Uterus (tissue), 4 donors: ENCODE results near the gene POMT2. TPM values are rescaled to one million over a fixed set of nuclear protein-coding genes. Genes with fewer than 3 reads are reported as not detected.
"Not testable (repeated sequence)": the region's sequence is repeated elsewhere in the genome, so short reads cannot be mapped to it uniquely, and the experiment has no call there.

Source experiments
- DNase-seq, 2 donors: peaks; one replicate each; pipeline ENCODE4 v3.0.0-alpha.2; 2019 to 2020
- H3K27ac ChIP-seq, 2 donors: fragments of 200-600 bp; sonication (generic); 1 replicate in 1 of 2; 2 replicates in 1 of 2; pipeline ENCODE4 v1.5.1; 2016 to 2018
- H3K27me3 ChIP-seq, 2 donors: fragments of 200-600 bp; sonication (generic); one replicate each; pipeline ENCODE4 v1.5.1; 2018 to 2019; ENCODE audit warnings: control low read depth in 1 of 2
- H3K36me3 ChIP-seq, 2 donors: fragments of 200-600 bp; sonication (generic); one replicate each; pipeline ENCODE4 v1.5.1; 2019; ENCODE audit warnings: control low read depth in 1 of 2
- H3K4me1 ChIP-seq, 2 donors: fragments of 200-600 bp; sonication (generic); one replicate each; pipeline ENCODE4 v1.5.1; 2018 to 2019; ENCODE audit warnings: control low read depth in 1 of 2
- H3K4me3 ChIP-seq, 2 donors: fragments of 200-600 bp; sonication (generic); 1 replicate in 1 of 2; 2 replicates in 1 of 2; pipeline ENCODE4 v1.5.1; 2018 to 2019; ENCODE audit warnings: mild to moderate bottlenecking in 1 of 2
- H3K9me3 ChIP-seq, 2 donors: fragments of 200-600 bp; sonication (generic); one replicate each; pipeline ENCODE4 v1.5.1; 2019; ENCODE audit warnings: control low read depth in 1 of 2
- POLR2A ChIP-seq, 2 donors: fragments of 450-650 bp; IDR thresholded peaks; one replicate each; pipeline ENCODE4 v1.6.1; 2016; ENCODE audit warnings: antibody characterized with exemption in 2 of 2, mild to moderate bottlenecking in 1 of 2, moderate library complexity in 1 of 2
- intact Hi-C: fragments of 100-400 bp; cut with DNase I; formaldehyde crosslinking; loops from one replicate; pipeline ENCODE4 v1.15.1; 2023; ENCODE audit warnings: low total_unique reads
- total RNA-seq, 4 donors: library from RNA; depleted of rRNA in 3 of 4; stranded (reverse); fragments of >200 nt in 3 of 4; gene quantifications; one replicate each; pipeline versions ENCODE4 v1.1.0 to v1.2.4, GENCODE V29; 2014 to 2023
- TF ChIP-seq, protein P1 (sequence below), 4 experiments: fragments of 200-600 bp in 2 of 4; fragments of 450-650 bp in 2 of 4; sonication (generic) in 2 of 4; IDR thresholded peaks; one replicate each; pipeline ENCODE4 v1.5.1; 2016 to 2019; ENCODE audit warnings: antibody characterized with exemption in 4 of 4, mild to moderate bottlenecking in 2 of 4, moderate library complexity in 1 of 4
- donor health status: DM: yes; HTN: yes; CAD: no.

POMT2 gene
- total RNA-seq, 4 donors from 2014 or later: 2.1 to 72.2 (median 27.9) TPM

DNA sequence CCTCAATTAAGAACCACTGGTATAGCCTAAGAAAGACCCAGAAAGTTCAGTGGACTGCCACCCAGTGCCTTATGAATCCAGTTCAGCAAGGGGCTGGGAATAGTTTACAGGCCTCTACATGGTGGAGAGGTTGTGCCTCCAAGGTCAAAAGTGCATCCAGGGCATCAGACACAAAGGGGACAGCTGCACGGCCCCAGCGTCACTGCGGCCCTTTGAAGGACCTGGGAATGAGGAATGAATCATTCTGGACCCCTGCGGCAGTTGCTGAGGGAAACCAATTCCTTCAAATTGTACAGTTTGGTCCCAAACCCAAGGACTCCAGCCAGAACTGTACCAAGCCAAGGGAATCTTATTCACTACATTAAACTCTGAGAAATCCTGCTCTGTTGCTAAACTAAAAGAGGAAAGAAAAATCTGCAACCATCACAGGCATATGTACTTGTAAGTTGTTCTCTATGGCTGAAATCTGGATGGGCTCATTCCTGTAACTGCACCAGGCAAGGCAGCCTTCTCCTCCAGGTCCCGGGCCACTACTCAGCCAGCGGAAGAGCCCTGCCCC lies 38.8 kb downstream of the POMT2 start:
- Histone ChIP-seq H3K36me3 (no peaks in the 10 kb centered on the region), H3K27me3 (no peaks in the 10 kb centered on the region), H3K27ac (no peak overlapping the region), H3K4me3 (no peak overlapping the region), H3K9me3 (no peaks in the 10 kb centered on the region), H3K4me1 (no peaks in the 10 kb centered on the region)
- intact Hi-C loops: no loop called here
- TF ChIP-seq POLR2A (IDR thresholded peaks at IDR 0.05): no peak
- TF ChIP-seq, protein P1, sequence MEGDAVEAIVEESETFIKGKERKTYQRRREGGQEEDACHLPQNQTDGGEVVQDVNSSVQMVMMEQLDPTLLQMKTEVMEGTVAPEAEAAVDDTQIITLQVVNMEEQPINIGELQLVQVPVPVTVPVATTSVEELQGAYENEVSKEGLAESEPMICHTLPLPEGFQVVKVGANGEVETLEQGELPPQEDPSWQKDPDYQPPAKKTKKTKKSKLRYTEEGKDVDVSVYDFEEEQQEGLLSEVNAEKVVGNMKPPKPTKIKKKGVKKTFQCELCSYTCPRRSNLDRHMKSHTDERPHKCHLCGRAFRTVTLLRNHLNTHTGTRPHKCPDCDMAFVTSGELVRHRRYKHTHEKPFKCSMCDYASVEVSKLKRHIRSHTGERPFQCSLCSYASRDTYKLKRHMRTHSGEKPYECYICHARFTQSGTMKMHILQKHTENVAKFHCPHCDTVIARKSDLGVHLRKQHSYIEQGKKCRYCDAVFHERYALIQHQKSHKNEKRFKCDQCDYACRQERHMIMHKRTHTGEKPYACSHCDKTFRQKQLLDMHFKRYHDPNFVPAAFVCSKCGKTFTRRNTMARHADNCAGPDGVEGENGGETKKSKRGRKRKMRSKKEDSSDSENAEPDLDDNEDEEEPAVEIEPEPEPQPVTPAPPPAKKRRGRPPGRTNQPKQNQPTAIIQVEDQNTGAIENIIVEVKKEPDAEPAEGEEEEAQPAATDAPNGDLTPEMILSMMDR (IDR thresholded peaks at IDR 0.05): no peak
- DNase-seq: no peak

DNA sequence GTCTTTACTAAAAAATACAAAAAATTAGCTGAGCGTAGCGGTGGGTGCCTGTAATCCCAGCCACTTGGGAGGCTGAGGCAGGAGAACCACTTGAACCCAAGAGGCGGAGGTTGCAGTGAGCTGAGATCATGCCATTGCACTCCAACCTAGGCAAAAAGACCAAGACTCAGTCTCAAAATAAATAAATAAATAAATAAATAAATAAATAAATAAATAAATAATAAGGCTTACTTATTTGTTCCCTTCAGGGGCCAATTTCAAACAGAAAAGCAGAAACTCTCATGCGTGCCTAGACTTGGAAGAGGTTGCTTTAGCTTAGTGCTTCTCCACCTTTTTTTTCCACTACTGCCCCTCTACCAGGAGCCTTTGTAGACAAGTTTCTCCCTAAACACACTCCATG lies 39.8 kb downstream of the POMT2 start:
- H3K36me3 ChIP-seq, DNase-seq, H3K27ac ChIP-seq, H3K4me1 ChIP-seq, intact Hi-C loops, H3K4me3 ChIP-seq, H3K27me3 ChIP-seq, H3K9me3 ChIP-seq: not testable (repeated sequence)

DNA sequence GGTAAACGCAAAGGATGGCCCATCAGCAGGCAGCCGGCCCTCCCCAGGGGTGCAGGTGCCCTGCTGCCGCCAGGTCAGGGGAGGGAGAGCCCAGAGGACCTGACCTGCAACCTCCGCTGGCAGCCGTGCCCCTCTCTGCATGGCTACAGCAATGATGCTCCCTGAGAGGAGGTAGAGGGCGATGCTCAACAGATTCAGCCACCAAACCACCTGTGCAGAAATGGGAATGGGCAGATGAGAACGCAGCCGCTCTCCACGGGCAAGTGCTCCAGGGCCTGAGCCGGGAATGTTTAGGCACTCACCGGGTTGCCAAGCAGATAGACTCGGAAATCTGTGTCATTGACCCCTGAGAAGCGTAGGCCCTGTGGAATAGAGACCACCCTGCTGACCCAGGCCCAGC lies 41.0 kb downstream of the POMT2 start:
- intact Hi-C loops: no loop called here
- TF ChIP-seq, protein P1 (IDR thresholded peaks at IDR 0.05): no peak
- TF ChIP-seq POLR2A (IDR thresholded peaks at IDR 0.05): no peak
- Histone ChIP-seq H3K27me3 (no peaks in the 10 kb centered on the region), H3K27ac (no peak overlapping the region), H3K36me3 (no peaks in the 10 kb centered on the region), H3K4me3 (no peak overlapping the region), H3K4me1 (no peaks in the 10 kb centered on the region), H3K9me3 (no peaks in the 10 kb centered on the region)
- DNase-seq: no peak

DNA sequence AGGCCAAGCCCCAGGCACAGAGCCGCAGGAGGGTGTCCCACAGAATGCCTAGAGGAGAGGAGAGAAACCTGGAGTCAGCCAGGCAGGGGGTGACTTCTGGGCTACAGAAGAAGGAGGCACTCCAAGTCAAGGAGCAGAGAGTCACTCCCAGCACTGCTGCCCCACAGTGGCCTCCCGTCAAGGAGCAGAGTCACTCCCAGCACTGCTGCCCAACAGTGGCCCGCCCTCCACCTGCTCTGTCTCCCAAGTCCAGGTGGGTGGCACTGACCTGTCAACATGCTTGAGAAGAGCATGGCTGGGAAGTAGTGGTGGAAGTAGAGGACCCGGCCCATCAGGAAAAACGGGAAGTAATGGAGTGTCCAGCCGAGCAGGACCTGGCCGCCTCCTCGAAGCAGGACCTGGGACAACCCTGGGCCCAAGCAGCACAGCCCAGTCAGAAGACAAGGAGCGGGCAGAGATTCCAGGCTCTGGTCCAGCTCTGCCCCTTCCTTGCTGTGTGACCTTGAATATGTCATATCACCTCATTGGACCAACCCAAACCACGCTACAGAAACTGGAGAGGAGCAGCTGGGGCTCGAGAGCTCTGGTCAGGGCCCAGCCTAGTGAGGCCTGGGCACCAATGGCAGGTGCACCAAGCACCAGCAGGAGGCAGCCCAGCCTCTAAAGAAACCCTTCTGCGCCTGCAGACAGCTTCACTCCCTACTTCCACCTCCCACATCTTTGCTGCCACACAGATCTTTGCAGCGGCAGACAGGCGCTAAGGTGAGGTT lies 42.0 kb downstream of the POMT2 start:
- intact Hi-C loops: no loop called here
- H3K27me3 ChIP-seq: no peaks in the 10 kb centered on the region
- no peak for DNase-seq
- TF ChIP-seq, protein P1 (IDR thresholded peaks at IDR 0.05): no peak
- TF ChIP-seq POLR2A (IDR thresholded peaks at IDR 0.05): no peak
- no peak overlapping the region for H3K27ac ChIP-seq
- H3K4me1 ChIP-seq: no peaks in the 10 kb centered on the region
- peaks cover 0 to 4% of the 10 kb centered on the region in 2 donors for H3K9me3 ChIP-seq
- no peak overlapping the region for H3K4me3 ChIP-seq
- H3K36me3 ChIP-seq: no peaks in the 10 kb centered on the region

DNA sequence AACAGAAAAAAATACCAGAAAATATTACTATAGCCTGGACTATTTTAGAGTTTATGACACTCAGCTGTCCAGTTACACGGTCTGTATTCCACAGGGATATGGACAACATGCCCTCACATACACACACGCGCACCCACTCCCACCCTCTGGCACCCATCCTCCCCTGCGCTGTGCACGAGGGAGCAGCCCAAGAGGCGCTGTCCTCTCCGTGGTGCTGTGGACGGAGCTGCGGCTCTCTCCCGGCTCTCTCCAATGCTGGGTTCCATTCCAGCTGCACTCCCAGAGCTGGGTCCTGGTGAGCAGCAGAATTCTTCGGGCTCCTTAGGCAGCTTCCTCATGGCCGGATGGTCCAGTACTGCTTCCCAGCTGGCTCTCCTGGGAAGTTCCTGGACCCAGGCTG lies 43.7 kb downstream of the POMT2 start:
- H3K27me3 ChIP-seq: no peaks in the 10 kb centered on the region
- TF ChIP-seq, protein P1 (IDR thresholded peaks at IDR 0.05): no peak
- TF ChIP-seq POLR2A (IDR thresholded peaks at IDR 0.05): no peak
- no peak overlapping the region for H3K27ac ChIP-seq
- H3K4me3 ChIP-seq: no peak overlapping the region
- H3K4me1 ChIP-seq: no peaks in the 10 kb centered on the region
- no peak for DNase-seq
- intact Hi-C loops: no loop called here
- H3K36me3 ChIP-seq: no peaks in the 10 kb centered on the region
- H3K9me3 ChIP-seq: peaks cover 0 to 4% of the 10 kb centered on the region in 2 donors
